Loucy (cell line): ENCODE results near the gene NSD1.

Experiments used
- H2AFZ ChIP-seq: fragments of 200-600 bp; sonication (generic); 2 replicates; pipeline ENCODE4 v1.6.0; 2016; ENCODE audit warnings: antibody characterized with exemption, mild to moderate bottlenecking, low read length, moderate library complexity
- H3F3A ChIP-seq: fragments of 200-600 bp; 2 replicates; pipeline ENCODE4 v1.6.0; 2016; ENCODE audit warnings: antibody characterized with exemption, low read depth, mild to moderate bottlenecking
- H3K27me3 ChIP-seq: fragments of 200-600 bp; sonication (generic); 2 replicates; pipeline ENCODE4 v1.6.1; 2014; ENCODE audit warnings: low read length, mild to moderate bottlenecking; ENCODE audit not compliant: insufficient read depth, poor library complexity, severe bottlenecking
- H3K36me3 ChIP-seq: fragments of 200-600 bp; sonication (generic); 2 replicates; pipeline ENCODE4 v1.6.1; 2016; ENCODE audit warnings: low read length; ENCODE audit not compliant: insufficient read depth
- H3K4me1 ChIP-seq: fragments of 200-600 bp; sonication (generic); 2 replicates; pipeline ENCODE4 v1.5.1; 2014; ENCODE audit warnings: low read length, mild to moderate bottlenecking; ENCODE audit not compliant: insufficient read depth, poor library complexity, severe bottlenecking
- H3K4me2 ChIP-seq: fragments of 200-600 bp; sonication (generic); 2 replicates; pipeline ENCODE4 v1.6.0; 2014; ENCODE audit warnings: antibody characterized with exemption, low read length, low read depth, mild to moderate bottlenecking; ENCODE audit not compliant: poor library complexity, severe bottlenecking
- H3K4me3 ChIP-seq: fragments of 200-600 bp; sonication (generic); 2 replicates; pipeline ENCODE4 v1.5.1; 2014; ENCODE audit warnings: low read length, mild to moderate bottlenecking, mixed read lengths; ENCODE audit not compliant: poor library complexity, severe bottlenecking
- H3K79me2 ChIP-seq: fragments of 200-600 bp; sonication (generic); 2 replicates; pipeline ENCODE4 v1.6.1; 2014; ENCODE audit warnings: low read length; ENCODE audit not compliant: insufficient read depth
- H3K9ac ChIP-seq: fragments of 200-600 bp; sonication (generic); 2 replicates; pipeline ENCODE4 v1.6.0; 2014; ENCODE audit warnings: mild to moderate bottlenecking, low read depth, low read length, moderate library complexity; ENCODE audit not compliant: poor library complexity, severe bottlenecking
- H3K9me2 ChIP-seq: fragments of 200-600 bp; sonication (generic); replicated peaks from 2 replicates; pipeline ENCODE4 v1.6.1; 2016; ENCODE audit warnings: low read depth, low read length, mixed read lengths
- H3K9me3 ChIP-seq: fragments of 200-600 bp; sonication (generic); 2 replicates; pipeline ENCODE4 v1.6.1; 2014; ENCODE audit warnings: mild to moderate bottlenecking, antibody characterized with exemption, low read length, low read depth; ENCODE audit not compliant: insufficient read depth
- H4K20me1 ChIP-seq: fragments of 200-600 bp; sonication (generic); 2 replicates; pipeline ENCODE4 v1.6.0; 2014; ENCODE audit warnings: antibody characterized with exemption, low read length, mild to moderate bottlenecking; ENCODE audit not compliant: insufficient read depth, poor library complexity, severe bottlenecking
- CTCF ChIP-seq: fragments of 200-600 bp; sonication (generic); conservative IDR thresholded peaks from 2 replicates; pipeline ENCODE4 v1.5.1; 2014; ENCODE audit warnings: mild to moderate bottlenecking, antibody characterized with exemption, low read length
- EZH2phosphoT487 ChIP-seq: fragments of 200-600 bp; IDR thresholded peaks from 2 replicates; pipeline ENCODE4 v1.6.1; 2018; ENCODE audit warnings: antibody characterized with exemption, mild to moderate bottlenecking, moderate library complexity, borderline replicate concordance

The NSD1 gene

GRCh38 chr5:177098470-177099141 lies 35.0 kb upstream of the NSD1 start:
- Histone ChIP-seq H3K9ac (no peak overlapping the region), H2AFZ (no peak overlapping the region), H3K36me3 (no peaks in the 10 kb centered on the region), H3K9me3 (no peaks in the 10 kb centered on the region), H4K20me1 (no peaks in the 10 kb centered on the region), H3K79me2 (no peaks in the 10 kb centered on the region), H3K4me2 (no peak overlapping the region), H3K27me3 (no peaks in the 10 kb centered on the region), H3K4me1 (no peaks in the 10 kb centered on the region), H3F3A (no peaks in the 10 kb centered on the region), H3K4me3 (no peak overlapping the region), H3K9me2 (no peaks in the 10 kb centered on the region)
- no peak for TF ChIP-seq CTCF
- no peak for TF ChIP-seq EZH2phosphoT487

- Histone ChIP-seq H3K9me3 (no peaks in the 10 kb centered on the region), H4K20me1 (no peaks in the 10 kb centered on the region), H3K4me2 (no peak overlapping the region)
These were observed 34.0 kb upstream of the NSD1 start for GRCh38 chr5:177099422-177100093.

GRCh38 chr5:177100714-177101121 lies 32.9 kb upstream of the NSD1 start:
- Histone ChIP-seq H3K79me2 (no peaks in the 10 kb centered on the region), H3K4me1 (no peaks in the 10 kb centered on the region), H2AFZ (no peak overlapping the region), H3K36me3 (no peaks in the 10 kb centered on the region), H3K27me3 (no peaks in the 10 kb centered on the region), H3K9me3 (no peaks in the 10 kb centered on the region), H3F3A (no peaks in the 10 kb centered on the region), H4K20me1 (no peaks in the 10 kb centered on the region), H3K4me3 (no peak overlapping the region), H3K9me2 (no peaks in the 10 kb centered on the region), H3K9ac (no peak overlapping the region), H3K4me2 (no peak overlapping the region)
- TF ChIP-seq CTCF (no peak), EZH2phosphoT487 (no peak)

More at GRCh38 chr5:177099422-177100093, 34.0 kb upstream of the NSD1 start:
- H3K79me2 ChIP-seq = no peaks in the 10 kb centered on the region
- H3K27me3 ChIP-seq = no peaks in the 10 kb centered on the region
- TF ChIP-seq EZH2phosphoT487 = no peak
- TF ChIP-seq CTCF = no peak
- no peaks in the 10 kb centered on the region for H3K4me1 ChIP-seq
- no peaks in the 10 kb centered on the region for H3K36me3 ChIP-seq
- H3K9me2 ChIP-seq = no peaks in the 10 kb centered on the region
- H2AFZ ChIP-seq = no peak overlapping the region
- H3K4me3 ChIP-seq = no peak overlapping the region
- H3F3A ChIP-seq = no peaks in the 10 kb centered on the region
- H3K9ac ChIP-seq = no peak overlapping the region
